ENCODE data around the gene TAS1R3. TPM values are rescaled to one million over a fixed set of nuclear protein-coding genes. Genes with fewer than 3 reads are reported as not detected.

TAS1R3 gene
- total RNA-seq, 1 experiment from 2014 or later, result 0.07 TPM

- Histone ChIP-seq H2AFZ (ENCODE audit: low read depth, low read length, poor library complexity, severe bottlenecking) (no peak overlapping the region), H3K4me2 (ENCODE audit: low read length) (peak overlapping the region; percentile 68), H3K9me2 (ENCODE audit: insufficient read depth) (no peaks in the 10 kb centered on the region), H3K79me2 (ENCODE audit: insufficient read depth, low read length) (no peaks in the 10 kb centered on the region), H3K9me3 (ENCODE audit: control insufficient read depth in 1 of 2, insufficient read depth in 1 of 2, low read depth in 1 of 2, low read length in 2 of 2) (no peaks in the 10 kb centered on the region), H3K27ac (ENCODE audit: low read depth, low read length) (peak overlapping the region; percentile 49), H3K4me1 (ENCODE audit: control insufficient read depth in 1 of 2, insufficient read depth in 2 of 2, low read length in 2 of 2) (peaks cover 24 to 54% of the 10 kb centered on the region in 2 experiments), H3K27me3 (ENCODE audit: insufficient read depth, low read length) (no peaks in the 10 kb centered on the region), H4K20me1 (ENCODE audit: insufficient read depth) (no peaks in the 10 kb centered on the region), H3K36me3 (ENCODE audit: control insufficient read depth in 1 of 2, insufficient read depth in 2 of 2, low read length in 2 of 2) (no peaks in the 10 kb centered on the region), H3K9ac (ENCODE audit: low read length) (peak overlapping the region; percentile 51), H3K4me3 (replicated peaks in 1 of 2; ENCODE audit: low read depth in 1 of 2, low read length in 2 of 2) (0 out of 4 replicates have a peak overlapping the region, but pooled peaks of 1 of the 2 experiments have one; percentile 25)
- no TSS peak for BruUV-seq (replicated peaks)
- CTCF ChIA-PET, result no interaction called here
- intact Hi-C loops (cut with micrococcal nuclease), result no loop called here
- peak; percentile 82 for ATAC-seq
- peak; percentile 56 for DNase-seq (ENCODE audit: low read depth, low spot score)
- RAD21 ChIA-PET (ENCODE audit: low non-redundant PET in 1 of 2, low total read pairs in 2 of 2, uncharacterized antibody in 2 of 2, unreplicated experiment in 2 of 2), result interaction anchor here in 1 of 2 experiments (1.2 kb wide), 1 partner anchor 11 kb away, joined by 3 read pairs; no protein-coding TSS in a partner anchor
- POLR2A ChIA-PET, result no interaction called here
- TF ChIP-seq EGR1 (IDR thresholded peaks at IDR 0.05; ENCODE audit: low read depth) (no peak), SIN3A (IDR thresholded peaks at IDR 0.05; ENCODE audit: low read depth) (no peak), FOSL1 (IDR thresholded peaks at IDR 0.05; ENCODE audit: low read depth) (no peak), CBX3 (IDR thresholded peaks at IDR 0.05; ENCODE audit: low read depth) (no peak), POLR2AphosphoS5 (IDR thresholded peaks at IDR 0.05; ENCODE audit: low read depth, low read length) (peak; percentile 28; the same call in 1 of the 2 replicates), ATF3 (IDR thresholded peaks at IDR 0.05) (no peak), YY1 (IDR thresholded peaks at IDR 0.05; ENCODE audit: extremely low read depth, insufficient replicate concordance, low read depth, low read length) (peak; percentile 36), CTCF (IDR thresholded peaks at IDR 0.05 in 2 of 3, conservative IDR thresholded peaks at IDR 0.05 in 1 of 3; ENCODE audit: borderline replicate concordance in 1 of 3, insufficient read depth in 1 of 3, low read depth in 2 of 3, low read length in 2 of 3) (no peak), SP1 (IDR thresholded peaks at IDR 0.05; ENCODE audit: low read depth) (no peak; the same call in none of the 2 replicates), POLR2A (IDR thresholded peaks at IDR 0.05; ENCODE audit: borderline replicate concordance, extremely low read depth, insufficient read depth, insufficient read length) (no peak), MAX (IDR thresholded peaks at IDR 0.05) (no peak), CEBPB (IDR thresholded peaks at IDR 0.05; ENCODE audit: low read depth) (no peak)
Observed at GRCh38 chr1:1360506-1361169, 29.6 kb downstream of the TAS1R3 start.

Measured in HCT116 (cell line).